Panc1 (cell line): ENCODE measurements around the gene MID2.

ENCODE experiments used
- POLR2AphosphoS5 ChIP-seq: IDR thresholded peaks from 2 replicates; pipeline ENCODE4 v1.6.1; 2012; ENCODE audit warnings: mild to moderate bottlenecking, low read depth, low read length, moderate library complexity
- TF ChIP-seq, protein P1 (sequence below): fragments of 450-650 bp; IDR thresholded peaks from 2 replicates; pipeline ENCODE4 v1.5.1; 2017; ENCODE audit warnings: mild to moderate bottlenecking

DNA sequence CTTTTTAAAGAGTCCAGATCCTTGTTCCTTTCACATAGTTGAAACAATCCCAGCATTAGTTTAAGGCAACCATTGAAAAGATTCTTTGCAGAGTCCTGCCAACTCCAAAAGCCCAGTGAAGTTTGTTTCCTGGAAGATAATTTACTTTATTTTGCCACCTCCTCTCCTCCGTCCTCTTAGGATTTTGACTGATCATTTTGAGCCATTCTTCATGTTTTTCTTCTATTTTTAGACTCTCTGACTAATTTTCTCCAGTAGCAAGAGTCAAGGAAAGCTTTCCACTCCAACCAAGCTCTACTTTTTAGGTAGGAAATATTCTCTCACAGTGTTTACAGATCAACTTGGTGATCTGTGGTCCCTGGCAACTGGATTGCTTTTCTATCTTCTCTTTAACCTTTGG, 37.8 kb upstream of the MID2 start:
- TF ChIP-seq, protein P1, sequence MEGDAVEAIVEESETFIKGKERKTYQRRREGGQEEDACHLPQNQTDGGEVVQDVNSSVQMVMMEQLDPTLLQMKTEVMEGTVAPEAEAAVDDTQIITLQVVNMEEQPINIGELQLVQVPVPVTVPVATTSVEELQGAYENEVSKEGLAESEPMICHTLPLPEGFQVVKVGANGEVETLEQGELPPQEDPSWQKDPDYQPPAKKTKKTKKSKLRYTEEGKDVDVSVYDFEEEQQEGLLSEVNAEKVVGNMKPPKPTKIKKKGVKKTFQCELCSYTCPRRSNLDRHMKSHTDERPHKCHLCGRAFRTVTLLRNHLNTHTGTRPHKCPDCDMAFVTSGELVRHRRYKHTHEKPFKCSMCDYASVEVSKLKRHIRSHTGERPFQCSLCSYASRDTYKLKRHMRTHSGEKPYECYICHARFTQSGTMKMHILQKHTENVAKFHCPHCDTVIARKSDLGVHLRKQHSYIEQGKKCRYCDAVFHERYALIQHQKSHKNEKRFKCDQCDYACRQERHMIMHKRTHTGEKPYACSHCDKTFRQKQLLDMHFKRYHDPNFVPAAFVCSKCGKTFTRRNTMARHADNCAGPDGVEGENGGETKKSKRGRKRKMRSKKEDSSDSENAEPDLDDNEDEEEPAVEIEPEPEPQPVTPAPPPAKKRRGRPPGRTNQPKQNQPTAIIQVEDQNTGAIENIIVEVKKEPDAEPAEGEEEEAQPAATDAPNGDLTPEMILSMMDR: no peak
- no peak for TF ChIP-seq POLR2AphosphoS5
